CD4-positive, alpha-beta T cell (primary cell): ENCODE measurements around the gene EXT2. TPM values are rescaled to one million over a fixed set of nuclear protein-coding genes. Genes with fewer than 3 reads are reported as not detected.

Source experiments
- ATAC-seq: fragments of 200-7000 bp; cut with Tn5 transposase; one replicate; pipeline ENCODE4 v1.10.0; 2022; ENCODE audit warnings: mild to moderate bottlenecking; ENCODE audit not compliant: poor library complexity
- CTCF ChIA-PET: fragments of 350-600 bp; sonication (Branson Sonifier 250); formaldehyde crosslinking; loops from one replicate; lab custom pipeline; 2021; ENCODE audit warnings: antibody characterized with exemption, inconsistent platforms; lab: Charles Lee
- POLR2A ChIA-PET: fragments of 350-600 bp; sonication (Branson Sonifier 250); formaldehyde crosslinking; loops from one replicate; lab custom pipeline; 2021; ENCODE audit warnings: antibody characterized with exemption, inconsistent platforms; lab: Charles Lee
- DNase-seq, 14 experiments: peaks; one replicate each; pipeline ENCODE4 v3.0.0-alpha.2; 2013 to 2020; ENCODE audit warnings: mixed read lengths in 2 of 14
- H3K27ac ChIP-seq, 2 donors: one replicate each; pipeline versions ENCODE4 v1.5.1 to v1.7.0; 2013; ENCODE audit warnings: low read length in 2 of 2, low read depth in 1 of 2, mild to moderate bottlenecking in 1 of 2
- H3K27me3 ChIP-seq, 2 experiments: 1 replicate in 1 of 2; 2 replicates in 1 of 2; pipeline versions ENCODE4 v1.6.1 to v1.7.0; 2013; ENCODE audit warnings: low read length in 2 of 2, control low read depth in 1 of 2, mild to moderate bottlenecking in 1 of 2, moderate library complexity in 1 of 2; ENCODE audit not compliant: insufficient read depth in 2 of 2, control insufficient read depth in 1 of 2
- H3K36me3 ChIP-seq: one replicate; pipeline ENCODE4 v1.6.1; 2013; ENCODE audit warnings: low read length, control low read depth; ENCODE audit not compliant: insufficient read depth
- H3K4me1 ChIP-seq: one replicate; pipeline ENCODE4 v1.6.1; 2013; ENCODE audit warnings: low read length, control low read depth; ENCODE audit not compliant: insufficient read depth
- H3K4me3 ChIP-seq: one replicate; pipeline ENCODE4 v1.5.1; 2013; ENCODE audit warnings: mild to moderate bottlenecking, low read length, moderate library complexity
- H3K9me3 ChIP-seq, 2 experiments: 1 replicate in 1 of 2; 2 replicates in 1 of 2; pipeline versions ENCODE4 v1.6.1 to v1.7.0; 2013; ENCODE audit warnings: low read length in 2 of 2, mild to moderate bottlenecking in 2 of 2, control low read depth in 1 of 2, moderate library complexity in 1 of 2; ENCODE audit not compliant: control insufficient read depth in 1 of 2, insufficient read depth in 1 of 2
- H3K27ac Mint-ChIP-seq: one replicate; pipeline ENCODE4 v1.8.0; 2020; ENCODE audit warnings: mixed read lengths
- H3K27me3 Mint-ChIP-seq: one replicate; pipeline ENCODE4 v1.8.0; 2021; ENCODE audit warnings: mixed read lengths
- H3K36me3 Mint-ChIP-seq: one replicate; pipeline ENCODE4 v1.8.0; 2021; ENCODE audit warnings: low read depth, mixed read lengths
- H3K4me1 Mint-ChIP-seq: one replicate; pipeline ENCODE4 v1.8.0; 2021; ENCODE audit warnings: low read depth, mixed read lengths
- H3K4me3 Mint-ChIP-seq: one replicate; pipeline ENCODE4 v1.8.0; 2020; ENCODE audit warnings: mild to moderate bottlenecking, mixed read lengths
- H3K9me3 Mint-ChIP-seq: one replicate; pipeline ENCODE4 v1.8.0; 2020; ENCODE audit warnings: mixed read lengths
- intact Hi-C, 2 experiments: fragments of 100-400 bp; cut with DNase I in 1 of 2; cut with micrococcal nuclease in 1 of 2; formaldehyde crosslinking; loops; one replicate each; pipeline versions ENCODE4 v1.15.1 to v1.9.0; 2023 to 2025; cut with DNase I, micrococcal nuclease
- total RNA-seq, 174 experiments: library from RNA in 2 of 174; stranded (reverse) in 2 of 174; gene quantifications; one replicate each; pipeline ENCODE4 v1.2.3 and lab custom pipeline; 2021 to 2026
- TF ChIP-seq, protein P1 (sequence below): fragments of 200-600 bp; IDR thresholded peaks from one replicate; pipeline ENCODE4 v1.8.0; 2022; ENCODE audit warnings: antibody characterized with exemption, mild to moderate bottlenecking

Gene EXT2
- total RNA-seq, 2 experiments from 2014 or later: 17.1 to 17.5 TPM

DNA sequence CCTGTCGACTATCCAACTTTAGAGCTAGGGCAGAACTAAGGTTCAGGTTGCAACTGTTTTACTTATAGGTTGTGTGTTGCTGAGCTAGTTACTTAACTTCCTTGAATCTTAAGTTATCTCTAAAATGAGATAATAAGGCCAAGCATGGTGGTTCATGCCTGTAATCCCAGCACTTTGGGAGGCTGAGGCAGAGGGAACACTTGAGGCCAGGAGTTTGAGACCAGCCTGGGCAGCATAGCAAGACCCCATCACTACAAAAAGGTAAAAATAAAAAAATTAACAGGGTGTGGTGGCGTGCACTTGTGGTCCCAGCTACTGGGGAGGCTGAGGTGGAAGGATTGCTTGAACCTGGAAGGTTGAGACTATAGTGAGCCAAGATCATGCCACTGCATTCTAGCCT is 27.3 kb upstream of the EXT2 start:
- peaks cover 20% of the 10 kb centered on the region for H3K4me1 ChIP-seq

DNA sequence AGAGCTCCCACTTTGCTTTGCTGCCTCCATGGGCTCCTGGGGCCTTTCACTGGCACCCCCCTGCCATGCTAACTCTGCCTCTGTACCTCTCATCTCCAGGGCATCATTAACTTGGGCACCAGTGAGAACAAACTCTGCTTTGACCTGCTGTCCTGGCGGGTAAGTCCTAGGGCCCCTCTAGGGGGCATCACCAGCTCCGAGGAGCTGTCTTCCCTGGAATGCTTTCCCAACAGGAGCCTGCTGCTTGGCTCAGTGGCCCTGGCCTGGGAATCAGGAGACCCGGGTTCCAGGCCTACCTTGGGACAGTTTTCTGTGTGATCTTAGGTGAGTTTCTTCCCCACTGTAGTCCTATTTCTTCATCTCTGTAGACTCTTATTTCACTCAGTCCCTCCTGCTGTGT is 24.3 kb upstream of the EXT2 start:
- no peak overlapping the region for H3K27ac ChIP-seq
- H3K4me1 ChIP-seq: peaks cover 9% of the 10 kb centered on the region
- no peak for ATAC-seq
- intact Hi-C loops: no loop called here
- no peak overlapping the region for H3K4me3 ChIP-seq
- no peak overlapping the region for H3K4me3 Mint-ChIP-seq
- no peaks in the 10 kb centered on the region for H3K27me3 ChIP-seq
- H3K27me3 Mint-ChIP-seq: no peaks in the 10 kb centered on the region
- ChIA-PET CTCF (interaction anchor here (4.1 kb wide), 1 partner anchor 24 kb away, joined by 15 read pairs; the partner anchor contains the start of gene EXT2), POLR2A (interaction anchor here (1.2 kb wide), 1 partner anchor 34 kb away, joined by 3 read pairs; no protein-coding TSS in a partner anchor)
- peaks cover 38% of the 10 kb centered on the region for H3K36me3 Mint-ChIP-seq
- no peak overlapping the region for H3K27ac Mint-ChIP-seq
- peaks cover 18% of the 10 kb centered on the region for H3K4me1 Mint-ChIP-seq
- no peaks in the 10 kb centered on the region for H3K9me3 ChIP-seq
- DNase-seq: no peak
- peaks cover 9% of the 10 kb centered on the region for H3K36me3 ChIP-seq
- TF ChIP-seq, protein P1, sequence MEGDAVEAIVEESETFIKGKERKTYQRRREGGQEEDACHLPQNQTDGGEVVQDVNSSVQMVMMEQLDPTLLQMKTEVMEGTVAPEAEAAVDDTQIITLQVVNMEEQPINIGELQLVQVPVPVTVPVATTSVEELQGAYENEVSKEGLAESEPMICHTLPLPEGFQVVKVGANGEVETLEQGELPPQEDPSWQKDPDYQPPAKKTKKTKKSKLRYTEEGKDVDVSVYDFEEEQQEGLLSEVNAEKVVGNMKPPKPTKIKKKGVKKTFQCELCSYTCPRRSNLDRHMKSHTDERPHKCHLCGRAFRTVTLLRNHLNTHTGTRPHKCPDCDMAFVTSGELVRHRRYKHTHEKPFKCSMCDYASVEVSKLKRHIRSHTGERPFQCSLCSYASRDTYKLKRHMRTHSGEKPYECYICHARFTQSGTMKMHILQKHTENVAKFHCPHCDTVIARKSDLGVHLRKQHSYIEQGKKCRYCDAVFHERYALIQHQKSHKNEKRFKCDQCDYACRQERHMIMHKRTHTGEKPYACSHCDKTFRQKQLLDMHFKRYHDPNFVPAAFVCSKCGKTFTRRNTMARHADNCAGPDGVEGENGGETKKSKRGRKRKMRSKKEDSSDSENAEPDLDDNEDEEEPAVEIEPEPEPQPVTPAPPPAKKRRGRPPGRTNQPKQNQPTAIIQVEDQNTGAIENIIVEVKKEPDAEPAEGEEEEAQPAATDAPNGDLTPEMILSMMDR: no peak
- no peaks in the 10 kb centered on the region for H3K9me3 Mint-ChIP-seq

More for the DNA sequence above, 27.3 kb upstream of the EXT2 start:
- DNase-seq: no peak
- Histone ChIP-seq H3K27ac (no peak overlapping the region), H3K9me3 (no peaks in the 10 kb centered on the region), H3K4me3 (no peak overlapping the region), H3K27me3 (no peaks in the 10 kb centered on the region), H3K36me3 (peaks cover 6% of the 10 kb centered on the region)
- Mint-ChIP-seq H3K9me3 (no peaks in the 10 kb centered on the region), H3K27me3 (no peaks in the 10 kb centered on the region), H3K4me3 (no peak overlapping the region), H3K36me3 (peaks cover 13% of the 10 kb centered on the region), H3K4me1 (peaks cover 30% of the 10 kb centered on the region), H3K27ac (no peak overlapping the region)
- TF ChIP-seq, protein P1: no peak
- ATAC-seq: no peak
- POLR2A ChIA-PET: no interaction called here
- CTCF ChIA-PET: interaction anchor here (1.3 to 3.0 kb wide), 3 partner anchors 27 to 42 kb away, joined by 3 to 20 read pairs (median 6); partner anchors contain the start of gene EXT2
- intact Hi-C loops: loop anchor here in 1 of 2 experiments (5.0 to 10.0 kb wide), 4 partner anchors 186 to 761 kb away; partner anchors contain the start of genes ALKBH3 and HSD17B12

DNA sequence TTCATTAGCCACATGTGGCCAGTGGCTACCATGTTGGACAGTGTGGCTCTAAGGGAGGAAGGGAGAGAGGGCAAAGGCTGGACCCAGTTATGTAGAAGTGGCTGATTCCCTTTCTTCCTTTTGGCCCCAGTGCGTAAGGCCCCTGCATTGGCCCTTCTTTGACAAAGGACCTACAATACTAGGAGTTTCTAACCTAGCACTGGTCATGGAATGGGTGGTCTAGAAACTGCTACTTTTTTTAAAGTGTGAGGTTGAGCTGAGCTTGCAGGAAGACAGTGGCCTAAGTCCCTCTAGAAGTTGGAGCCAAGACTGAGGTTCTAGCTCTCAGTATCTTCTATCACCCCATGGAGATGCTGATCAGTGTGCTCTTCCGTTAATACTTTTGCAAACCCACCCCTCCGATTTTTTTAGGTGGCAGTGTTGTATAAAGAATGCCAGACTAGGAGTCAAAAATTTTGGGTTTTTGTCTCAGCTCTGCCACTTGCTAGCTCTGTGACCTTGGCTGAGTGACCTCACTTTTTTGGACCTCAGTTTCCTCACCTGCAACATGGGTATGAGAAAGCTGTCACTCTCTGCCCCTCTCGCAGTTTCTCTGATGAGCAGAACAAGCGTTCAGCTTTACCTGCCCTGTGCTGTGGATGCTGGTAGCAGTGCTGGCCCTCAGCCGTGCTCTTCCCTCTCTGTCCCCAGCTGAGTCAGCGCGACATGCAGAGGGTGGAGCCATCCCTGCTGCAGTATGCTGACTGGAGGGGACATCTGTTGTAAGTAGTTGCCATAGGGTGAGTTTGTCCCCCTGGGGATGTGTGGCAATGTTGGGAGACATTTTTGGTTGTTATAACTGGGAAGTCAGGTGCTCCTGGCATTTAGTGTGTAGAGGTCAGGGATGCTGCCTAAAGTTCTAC is 22.5 kb upstream of the EXT2 start:
- H3K4me3 ChIP-seq: no peak overlapping the region
- intact Hi-C loops: no loop called here
- Mint-ChIP-seq H3K4me1 (peaks cover 8% of the 10 kb centered on the region), H3K4me3 (no peak overlapping the region), H3K27me3 (no peaks in the 10 kb centered on the region), H3K27ac (no peak overlapping the region), H3K36me3 (peaks cover 53% of the 10 kb centered on the region), H3K9me3 (no peaks in the 10 kb centered on the region)
- ATAC-seq: no peak
- no peaks in the 10 kb centered on the region for H3K9me3 ChIP-seq
- H3K4me1 ChIP-seq: no peaks in the 10 kb centered on the region
- POLR2A ChIA-PET: no interaction called here
- no peaks in the 10 kb centered on the region for H3K27me3 ChIP-seq
- CTCF ChIA-PET: interaction anchor here (4.1 kb wide), 1 partner anchor 22 kb away, joined by 15 read pairs; the partner anchor contains the start of gene EXT2
- H3K27ac ChIP-seq: no peak overlapping the region
- H3K36me3 ChIP-seq: peaks cover 11% of the 10 kb centered on the region
- TF ChIP-seq, protein P1: no peak
- DNase-seq: no peak
